Colon (tissue), 2 donors: ENCODE data around the gene GALK2.
"Not testable (repeated sequence)": the region's sequence is repeated elsewhere in the genome, so short reads cannot be mapped to it uniquely, and the experiment has no call there.

Source experiments
- FAIRE-seq: peaks from 2 replicates; lab custom pipeline; 2012; peaks lifted over from hg19 to GRCh38; lab: Jason Lieb, UNC
- donor health status: control.
- donor health status: control.

The GALK2 gene

GRCh38 chr15:49223536-49224274 lies 53.7 kb downstream of the GALK2 start:
- FAIRE-seq: no peak

GRCh38 chr15:49225572-49226281 lies 55.7 kb downstream of the GALK2 start:
- no peak for FAIRE-seq

GRCh38 chr15:49227602-49228001 lies 57.6 kb downstream of the GALK2 start:
- no peak for FAIRE-seq

DNA sequence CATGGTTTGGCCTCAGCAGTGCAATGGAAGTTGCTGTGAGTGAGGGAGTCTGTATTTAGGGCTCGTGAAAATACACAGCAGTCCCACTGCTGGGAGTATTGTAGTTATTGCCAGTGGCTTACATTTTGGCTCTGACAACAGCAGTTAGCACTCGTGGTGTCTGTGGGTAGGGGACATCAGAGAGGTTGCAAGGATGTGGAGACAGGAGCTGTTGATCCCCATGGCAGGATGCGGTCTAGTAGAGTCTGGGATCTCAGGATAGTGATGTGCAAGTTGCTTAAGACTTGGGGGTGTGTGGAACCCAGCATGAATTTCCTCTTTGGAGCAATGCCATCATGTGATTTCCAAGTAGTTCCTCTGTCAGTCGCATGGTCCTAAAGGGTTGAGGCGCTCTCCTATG lies 59.9 kb downstream of the GALK2 start:
- FAIRE-seq: no peak

DNA sequence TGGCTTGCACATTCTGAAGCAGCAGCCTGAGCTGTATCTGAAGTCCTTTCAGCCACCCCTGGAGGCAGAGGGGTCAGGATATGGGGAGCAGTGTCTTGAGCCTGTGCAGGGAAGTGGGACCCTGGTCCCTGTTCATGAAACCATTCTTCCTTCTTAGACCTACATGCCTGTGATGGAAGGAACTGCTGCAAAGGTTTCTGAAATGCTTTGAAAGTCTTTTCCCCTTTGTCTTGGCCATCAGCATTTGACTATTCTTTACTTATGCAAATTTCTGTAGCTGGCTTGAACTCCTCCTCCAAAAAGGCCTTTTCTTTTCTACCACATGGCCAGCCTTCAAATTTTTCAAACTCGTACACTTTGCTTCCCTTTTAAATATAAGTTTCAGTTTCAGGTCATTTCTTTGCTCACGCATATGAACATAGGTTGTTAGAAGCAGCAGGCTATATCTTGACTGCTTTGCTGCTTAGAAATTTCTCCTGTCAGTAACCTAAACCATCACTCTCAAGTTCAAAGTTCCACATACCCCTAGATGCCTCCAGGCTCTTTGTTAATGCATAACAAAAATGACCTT lies 62.3 kb downstream of the GALK2 start:
- FAIRE-seq: no peak

GRCh38 chr15:49235446-49236124 lies 65.5 kb downstream of the GALK2 start:
- FAIRE-seq: no peak

DNA sequence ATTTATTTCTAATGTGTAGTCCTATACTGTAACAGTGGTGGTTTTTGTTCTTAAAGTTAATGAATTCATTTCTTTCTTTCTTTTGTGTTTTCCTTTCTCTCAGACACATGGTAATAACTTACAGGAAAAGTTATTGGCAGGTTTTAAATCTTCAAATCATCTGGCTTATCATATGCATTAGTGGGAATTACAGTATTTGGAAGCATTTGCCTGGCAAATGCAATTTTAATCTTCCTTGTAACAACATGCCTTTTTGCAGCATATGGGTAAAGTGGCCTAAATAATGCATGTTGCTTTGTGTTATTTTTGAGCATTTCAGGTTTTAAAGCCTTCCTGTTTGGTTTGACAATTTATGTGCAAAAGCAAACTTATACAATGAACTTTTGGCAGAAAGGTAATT lies 66.8 kb downstream of the GALK2 start:
- no peak for FAIRE-seq

DNA sequence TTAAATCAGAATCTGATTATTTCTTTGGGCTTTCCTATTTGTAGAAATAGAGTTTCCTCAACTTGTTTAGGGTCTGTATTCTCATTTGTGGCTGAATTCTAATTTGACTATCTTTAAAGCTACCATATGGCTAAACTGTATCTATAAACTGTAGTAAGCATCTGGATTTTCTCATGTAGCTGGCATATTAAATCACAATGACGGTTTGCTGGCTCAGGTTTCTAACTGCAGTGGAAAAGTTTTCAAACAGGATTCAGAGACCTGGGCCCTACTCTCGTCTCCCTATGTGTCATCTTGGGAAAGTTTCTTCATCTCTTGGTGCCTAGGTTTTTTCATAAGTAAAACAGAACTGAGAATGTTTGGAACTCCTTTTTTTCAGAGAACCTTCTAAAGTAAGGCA lies 68.3 kb downstream of the GALK2 start:
- FAIRE-seq: no peak

DNA sequence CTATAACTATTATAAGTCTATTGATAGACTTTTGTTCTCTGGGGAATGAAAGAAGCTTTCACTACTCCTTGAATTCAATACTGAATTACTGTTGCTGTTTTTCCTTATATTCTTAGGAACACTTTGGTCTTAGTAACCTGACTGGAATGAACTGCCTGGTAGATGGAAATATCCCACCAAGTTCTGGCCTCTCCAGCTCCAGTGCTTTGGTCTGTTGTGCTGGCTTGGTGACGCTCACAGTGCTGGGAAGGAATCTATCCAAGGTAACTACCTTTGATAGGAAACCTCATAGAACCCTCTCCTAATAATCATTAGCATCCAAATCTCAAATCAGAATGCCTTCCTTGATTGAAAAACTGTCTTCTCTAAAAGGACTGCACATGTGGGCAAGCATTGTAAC lies 69.1 kb downstream of the GALK2 start:
- no peak for FAIRE-seq

DNA sequence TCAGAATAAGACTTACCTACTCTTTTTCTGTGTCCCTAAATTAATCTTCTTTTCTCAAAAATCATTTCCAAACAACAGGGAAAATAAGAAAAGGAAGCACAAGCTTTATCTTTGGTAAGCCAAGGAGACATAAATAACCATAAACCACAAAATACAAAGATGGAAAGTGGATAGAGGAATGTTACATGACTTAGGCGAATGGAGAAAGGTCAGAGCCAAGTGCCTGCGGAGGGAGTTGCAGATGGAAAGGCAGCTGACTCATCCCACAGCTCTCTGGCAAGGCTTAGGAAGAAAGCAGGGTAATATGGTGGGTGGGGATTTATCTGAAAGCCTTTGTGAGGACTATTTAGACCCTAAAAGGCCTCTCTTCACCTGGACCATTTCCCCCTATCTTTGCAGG lies 72.8 kb downstream of the GALK2 start:
- FAIRE-seq: no peak

GRCh38 chr15:49247556-49248110 lies 77.6 kb downstream of the GALK2 start:
- FAIRE-seq: no peak

DNA sequence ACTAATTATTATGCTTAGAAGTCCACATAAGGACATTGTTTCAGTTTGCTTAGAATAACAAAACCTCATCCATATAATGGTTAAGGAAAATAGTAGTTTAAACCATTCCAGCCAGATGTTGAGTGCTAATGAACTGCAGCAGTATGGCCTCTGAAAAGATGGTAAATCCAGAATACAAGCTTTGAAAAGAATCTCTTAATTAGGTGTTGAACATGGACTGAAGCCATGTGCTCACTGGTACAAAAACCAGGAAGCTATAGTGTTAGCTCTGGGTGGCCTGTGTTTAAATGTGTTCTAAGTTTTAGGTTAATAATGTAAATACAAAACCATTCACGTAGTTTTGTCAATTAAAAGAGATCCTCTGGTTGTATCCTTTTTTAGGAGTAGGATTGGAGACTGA lies 78.2 kb downstream of the GALK2 start:
- no peak for FAIRE-seq

DNA sequence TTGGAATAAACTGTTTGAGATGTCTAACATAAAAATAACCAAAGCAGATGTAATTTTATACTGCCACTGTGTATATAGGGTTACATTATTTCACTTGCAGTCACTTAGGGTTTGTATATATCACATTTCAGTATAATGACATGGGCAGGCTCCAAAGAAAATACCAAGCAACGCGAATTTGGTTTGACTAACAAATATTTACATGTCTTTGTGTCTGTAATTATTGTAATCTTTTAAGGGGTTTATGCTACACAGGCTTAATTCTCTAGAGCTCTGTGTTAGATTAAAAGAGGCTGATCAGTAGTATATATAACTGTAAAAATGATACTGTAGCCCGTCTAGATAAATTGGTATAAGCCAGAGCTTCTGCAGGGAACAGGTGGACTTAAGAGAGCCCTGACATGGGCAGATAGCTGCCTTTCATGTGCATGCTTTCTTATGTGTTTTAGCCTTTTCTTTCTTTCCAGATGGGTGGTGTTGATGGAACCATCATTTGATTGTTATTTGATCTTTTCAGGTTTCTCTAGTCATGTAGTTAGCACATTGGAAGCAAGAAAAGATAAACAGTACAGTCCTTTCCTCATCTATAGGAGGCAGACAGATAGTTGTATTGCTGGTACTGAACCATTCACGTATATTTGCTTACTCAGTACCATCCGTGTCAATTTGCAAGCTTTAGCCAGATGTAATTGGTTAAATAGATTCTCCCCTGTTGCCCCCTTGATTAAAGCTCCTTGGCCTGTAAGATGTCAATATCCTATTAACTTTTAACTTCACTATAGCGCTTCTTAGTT lies 86.1 kb downstream of the GALK2 start:
- no peak for FAIRE-seq

DNA sequence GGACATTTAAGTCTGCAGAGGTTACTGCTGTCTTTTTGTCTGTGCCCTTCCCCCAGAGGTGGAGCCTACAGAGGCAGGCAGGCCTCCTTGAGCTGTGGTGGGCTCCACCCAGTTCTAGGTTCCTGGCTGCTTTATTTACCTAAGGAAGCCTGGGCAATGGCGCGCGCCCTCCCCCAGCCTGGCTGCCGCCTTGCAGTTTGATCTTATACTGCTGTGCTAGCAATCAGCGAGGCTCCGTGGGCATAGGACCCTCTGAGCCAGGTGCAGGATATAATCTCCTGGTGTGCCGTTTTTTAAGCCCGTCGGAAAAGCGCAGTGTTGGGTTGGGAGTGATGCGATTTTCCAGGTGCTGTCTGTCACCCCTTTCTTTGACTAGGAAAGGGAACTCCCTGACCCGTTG lies 95.1 kb downstream of the GALK2 start:
- FAIRE-seq: not testable (repeated sequence)

DNA sequence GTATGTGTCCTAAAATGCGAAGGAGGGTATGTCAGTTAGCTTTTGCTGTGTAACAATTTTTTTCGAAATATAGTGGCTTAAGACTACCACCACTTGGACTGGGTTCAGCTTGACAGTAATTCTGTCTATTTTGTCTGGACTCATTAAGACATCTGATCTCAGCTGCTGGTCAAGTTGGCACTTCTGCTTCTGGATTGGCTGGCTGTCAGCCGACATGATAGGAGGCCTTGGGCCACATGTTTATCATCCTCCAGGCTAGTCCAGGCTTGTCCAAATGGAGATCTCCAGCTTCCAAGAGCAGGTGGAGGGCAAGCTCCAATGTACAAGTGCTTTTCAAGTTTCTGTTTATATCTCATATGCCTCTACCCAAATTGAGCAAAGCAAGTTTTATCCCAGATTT lies 95.9 kb downstream of the GALK2 start:
- FAIRE-seq: no peak

DNA sequence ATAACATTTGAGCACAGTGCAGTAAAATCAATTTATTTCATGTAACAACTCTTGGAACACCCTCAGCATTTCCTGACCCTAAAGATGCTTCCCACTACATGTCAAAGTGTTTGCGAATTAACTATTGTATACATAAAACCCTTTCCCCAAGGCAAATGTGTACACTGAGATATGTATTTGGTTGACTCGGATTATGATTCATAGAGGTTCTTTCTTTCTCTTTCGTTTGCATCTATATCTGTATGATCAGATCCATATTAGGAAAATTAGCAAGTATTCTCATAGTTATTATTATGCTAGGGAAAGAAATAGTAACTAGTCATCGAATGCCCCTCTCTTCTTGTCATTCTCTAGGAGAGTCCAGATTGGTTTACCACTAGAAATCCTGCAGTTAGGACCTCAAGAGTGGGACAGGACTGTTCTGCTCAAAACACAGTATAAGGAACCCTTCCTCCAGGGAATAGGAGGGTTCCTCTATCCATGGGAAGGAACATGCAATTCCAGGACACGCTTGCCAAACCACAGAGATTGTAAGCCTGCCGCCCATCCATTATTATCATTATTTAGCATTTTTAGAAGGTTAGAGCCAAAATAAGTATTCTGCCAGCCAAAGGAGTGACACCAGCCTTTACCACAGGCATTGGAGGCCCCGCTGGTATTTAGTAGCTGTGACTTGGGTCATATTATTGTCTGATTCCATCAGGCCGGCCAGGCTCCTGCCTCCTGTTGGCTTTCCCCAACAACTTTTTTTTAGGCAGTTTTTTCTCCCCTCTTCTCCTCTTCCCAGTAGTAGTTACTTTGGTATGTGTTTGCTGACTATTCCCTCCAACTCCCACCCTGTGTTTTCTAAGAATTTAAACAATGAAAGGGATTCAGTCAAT lies 100.7 kb downstream of the GALK2 start:
- FAIRE-seq: no peak

DNA sequence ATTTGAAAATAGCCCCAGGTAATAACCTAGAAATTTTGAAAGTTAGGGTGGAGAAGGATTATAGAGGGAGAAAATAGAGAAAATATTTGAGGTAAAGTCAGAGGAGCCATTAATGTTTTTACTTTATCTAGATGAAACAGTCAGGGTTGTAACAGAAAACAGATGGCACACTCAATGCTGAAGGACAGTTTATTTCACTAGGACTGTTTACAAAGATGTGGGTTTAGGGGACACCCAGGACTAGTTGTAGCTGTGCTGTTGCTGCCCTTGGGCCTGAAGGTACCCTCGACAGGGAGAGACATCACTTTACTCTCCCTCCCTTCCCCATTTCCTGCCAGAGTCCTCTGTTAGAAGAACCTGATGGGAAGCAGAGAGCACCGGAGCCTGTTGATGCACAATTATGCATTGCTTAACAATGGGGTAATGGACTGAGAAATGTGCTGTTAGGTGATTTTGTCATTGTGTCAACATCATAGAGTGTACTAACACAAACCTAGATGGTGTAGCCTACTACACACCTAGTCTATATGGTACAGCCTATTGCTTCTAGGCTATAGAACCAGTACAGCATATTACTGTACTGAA lies 103.8 kb downstream of the GALK2 start:
- no peak for FAIRE-seq

- FAIRE-seq: no peak
Measured at GRCh38 chr15:49278751-49279150, 108.7 kb downstream of the GALK2 start.

DNA sequence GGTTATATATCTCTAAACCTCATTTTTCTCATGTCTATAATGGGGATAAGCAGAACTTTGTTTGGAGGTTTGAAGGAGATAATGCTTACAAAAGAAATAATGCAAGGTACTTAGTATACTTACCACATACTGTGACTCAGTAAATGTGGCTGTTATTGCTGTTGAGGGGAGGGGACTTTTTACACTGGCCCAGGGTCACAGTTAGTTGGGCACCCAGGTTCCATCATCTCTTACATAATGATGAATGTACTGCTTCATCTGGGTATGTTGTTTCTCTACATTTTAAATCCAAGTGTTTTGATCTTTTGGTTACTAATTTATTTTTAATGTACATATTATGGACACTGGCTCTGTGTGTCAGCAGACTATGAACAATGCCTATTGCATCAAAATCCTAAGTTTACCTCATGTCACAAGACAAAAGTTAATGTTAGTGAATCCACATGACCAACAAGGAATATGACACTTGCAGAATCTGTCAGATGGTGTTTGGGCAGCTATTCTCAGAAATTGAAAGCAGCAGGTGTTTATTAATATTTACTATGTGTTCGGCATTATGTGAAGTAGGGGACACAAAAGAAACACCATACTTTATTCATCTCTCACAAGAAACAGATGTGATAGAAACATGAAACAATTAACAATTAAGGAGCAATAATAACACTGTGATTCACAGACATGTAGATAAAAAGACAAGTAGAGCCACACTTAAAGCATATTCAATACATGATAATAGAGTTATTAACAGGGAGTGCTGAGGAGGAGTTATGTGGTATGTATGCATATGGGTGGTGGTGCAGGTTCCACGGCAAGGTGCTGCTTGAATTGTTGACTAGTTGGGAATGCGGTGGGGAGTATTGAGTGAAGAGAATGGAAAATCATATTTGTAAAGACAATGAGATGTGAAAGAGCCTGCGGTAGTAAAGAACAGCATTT lies 109.7 kb downstream of the GALK2 start:
- no peak for FAIRE-seq
